ENCODE measurements around the gene FTCD. TPM values are rescaled to one million over a fixed set of nuclear protein-coding genes. Genes with fewer than 3 reads are reported as not detected.

Gene FTCD
- total and polyA plus RNA-seq, 2 of the 8 experiments (the other 6 are each of a cell fraction or from before 2014, with no cell fraction given), result 3.3 to 4.9 TPM

GRCh38 chr21:46128933-46129571, 26.3 kb downstream of the FTCD start (continued):
- TF ChIP-seq, protein P1, sequence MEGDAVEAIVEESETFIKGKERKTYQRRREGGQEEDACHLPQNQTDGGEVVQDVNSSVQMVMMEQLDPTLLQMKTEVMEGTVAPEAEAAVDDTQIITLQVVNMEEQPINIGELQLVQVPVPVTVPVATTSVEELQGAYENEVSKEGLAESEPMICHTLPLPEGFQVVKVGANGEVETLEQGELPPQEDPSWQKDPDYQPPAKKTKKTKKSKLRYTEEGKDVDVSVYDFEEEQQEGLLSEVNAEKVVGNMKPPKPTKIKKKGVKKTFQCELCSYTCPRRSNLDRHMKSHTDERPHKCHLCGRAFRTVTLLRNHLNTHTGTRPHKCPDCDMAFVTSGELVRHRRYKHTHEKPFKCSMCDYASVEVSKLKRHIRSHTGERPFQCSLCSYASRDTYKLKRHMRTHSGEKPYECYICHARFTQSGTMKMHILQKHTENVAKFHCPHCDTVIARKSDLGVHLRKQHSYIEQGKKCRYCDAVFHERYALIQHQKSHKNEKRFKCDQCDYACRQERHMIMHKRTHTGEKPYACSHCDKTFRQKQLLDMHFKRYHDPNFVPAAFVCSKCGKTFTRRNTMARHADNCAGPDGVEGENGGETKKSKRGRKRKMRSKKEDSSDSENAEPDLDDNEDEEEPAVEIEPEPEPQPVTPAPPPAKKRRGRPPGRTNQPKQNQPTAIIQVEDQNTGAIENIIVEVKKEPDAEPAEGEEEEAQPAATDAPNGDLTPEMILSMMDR (IDR thresholded peaks at IDR 0.05; ENCODE audit: control extremely low read depth in 1 of 3, insufficient read depth in 1 of 3, low read depth in 1 of 3, low read length in 3 of 3), result no peak
- TF ChIP-seq NRF1 (IDR thresholded peaks at IDR 0.05; ENCODE audit: low read depth, low read length) (no peak), KDM5A (IDR thresholded peaks at IDR 0.05; ENCODE audit: low read length) (no peak), TAF1 (IDR thresholded peaks at IDR 0.05; ENCODE audit: low read depth, low read length) (no peak)

Measured in H1 (cell line).